HG02642 (cell line): ENCODE measurements around the gene LRRC7.

ENCODE experiments used
- ATAC-seq: cut with Tn5 transposase; IDR thresholded peaks from one replicate; pipeline ENCODE4 v1.9.1; 2021; ENCODE audit warnings: mild to moderate bottlenecking; ENCODE audit not compliant: unreplicated experiment, poor library complexity

LRRC7 gene

DNA sequence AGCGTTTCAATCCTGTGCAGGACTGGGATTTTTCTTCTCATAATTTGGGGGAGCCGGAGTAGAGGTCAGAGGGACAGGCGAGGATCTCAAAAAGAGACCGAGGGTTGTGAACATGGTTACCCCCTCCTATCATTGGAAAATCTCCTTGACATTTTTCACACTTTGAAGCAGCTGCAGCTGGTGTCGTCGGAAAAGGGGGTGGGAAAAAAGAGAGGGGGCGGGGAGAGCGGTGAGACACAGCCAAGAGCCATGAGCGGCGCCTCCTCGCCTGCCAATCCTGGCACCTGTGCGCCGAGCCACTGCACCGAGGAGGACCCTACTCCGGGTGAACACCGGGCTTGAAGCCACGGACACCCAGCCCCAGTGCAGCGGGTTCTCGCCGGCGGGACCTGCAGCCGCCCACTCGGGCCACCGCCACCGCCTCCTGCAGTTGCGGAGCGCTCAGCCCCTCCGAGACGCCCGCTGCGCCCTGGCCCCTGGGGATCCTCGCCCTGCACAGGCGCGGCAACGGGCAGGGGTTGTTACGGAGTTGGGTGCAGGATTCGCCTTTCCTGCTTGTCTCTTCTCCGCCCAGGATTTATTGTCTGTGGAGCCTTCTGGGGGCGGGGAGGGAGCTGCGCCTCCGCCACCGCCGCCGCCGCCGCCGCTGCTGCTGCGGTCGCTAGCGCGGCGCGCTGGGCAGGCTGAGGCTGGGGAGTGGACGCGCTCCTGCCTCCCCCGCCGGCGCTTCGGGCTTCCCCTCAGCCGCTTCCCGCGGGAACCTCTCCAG lies at the start of gene LRRC7:
LRRC7 (plus strand) TSS at position 271 of the 769 bp plus-strand sequence. CDS start 718 bp downstream, outside the sequence.
- ATAC-seq = peak; percentile 32

DNA sequence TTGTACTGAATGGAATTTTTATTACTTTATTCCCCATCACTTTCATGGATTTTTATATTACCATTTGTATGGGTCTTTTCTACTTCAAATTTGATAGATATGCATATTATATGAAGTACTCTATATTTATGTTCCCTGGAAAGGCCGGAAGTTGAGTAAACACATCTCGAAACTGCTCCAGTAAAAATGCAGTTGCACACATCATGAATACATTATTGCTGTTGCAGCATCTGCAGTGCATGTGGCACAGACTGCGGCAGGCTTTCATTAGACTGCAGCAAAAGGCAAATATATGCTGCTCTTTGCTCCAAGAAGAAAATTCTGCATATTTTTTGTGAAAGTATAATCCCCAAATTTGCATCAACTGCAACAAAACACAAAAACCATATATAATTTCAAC lies 48.7 kb upstream of the LRRC7 start:
- no peak for ATAC-seq

DNA sequence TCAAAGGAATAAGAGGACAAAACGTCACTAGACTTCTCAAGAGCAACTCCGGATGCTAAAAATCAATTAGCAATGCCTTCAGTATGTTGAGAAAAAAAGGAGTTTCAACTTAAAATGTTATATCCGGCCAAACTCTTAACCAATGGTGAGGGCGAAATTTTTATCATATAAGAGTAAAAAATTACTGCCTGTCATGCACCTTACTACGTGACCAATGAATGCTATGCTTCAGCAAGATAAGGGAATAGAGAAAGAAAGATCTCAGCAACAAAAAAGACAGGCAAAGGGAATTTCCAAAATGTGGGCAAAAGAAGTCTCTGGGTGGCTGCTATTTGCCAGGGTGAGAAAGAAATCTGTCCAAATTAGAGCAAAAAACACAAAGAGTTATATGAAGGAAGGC lies 47.4 kb upstream of the LRRC7 start:
- ATAC-seq = no peak

DNA sequence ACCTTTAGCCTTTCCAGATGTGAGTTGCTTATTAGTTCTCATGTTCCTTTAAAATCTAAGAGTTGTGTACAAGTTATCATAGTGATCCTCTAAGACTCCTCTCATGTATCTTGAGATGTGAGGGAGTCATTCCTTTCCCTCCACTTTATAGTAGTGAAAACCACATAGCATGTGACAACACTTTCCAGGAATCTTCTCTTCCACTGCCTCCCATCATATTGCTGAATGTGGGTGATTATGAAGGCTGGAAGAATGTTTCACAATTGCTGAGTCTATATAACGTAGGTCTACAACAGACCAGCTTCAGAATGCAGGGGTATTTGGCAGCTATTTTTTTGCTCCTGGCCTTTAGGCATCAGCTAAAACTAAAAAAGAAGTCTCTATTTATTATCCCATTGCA lies 44.7 kb upstream of the LRRC7 start:
- no peak for ATAC-seq

DNA sequence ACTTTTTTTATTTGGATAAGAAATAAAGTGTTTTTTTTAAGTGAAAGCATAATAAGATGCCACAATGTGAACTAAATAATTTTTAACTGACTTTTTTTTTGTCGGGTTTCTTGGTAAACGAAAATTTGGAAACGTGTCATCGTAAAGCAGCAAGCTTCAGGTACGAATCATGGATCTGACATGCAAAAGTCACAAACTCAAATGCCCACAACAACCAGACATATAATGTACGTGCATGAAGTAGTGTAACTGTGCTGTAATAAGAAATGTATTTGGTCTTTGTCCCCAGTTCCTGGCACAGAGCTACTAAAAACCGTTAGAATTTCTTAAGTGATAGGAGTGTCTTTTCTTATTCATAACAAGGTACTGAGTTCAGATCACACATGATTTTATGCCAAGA lies 44.3 kb upstream of the LRRC7 start:
- ATAC-seq = no peak

DNA sequence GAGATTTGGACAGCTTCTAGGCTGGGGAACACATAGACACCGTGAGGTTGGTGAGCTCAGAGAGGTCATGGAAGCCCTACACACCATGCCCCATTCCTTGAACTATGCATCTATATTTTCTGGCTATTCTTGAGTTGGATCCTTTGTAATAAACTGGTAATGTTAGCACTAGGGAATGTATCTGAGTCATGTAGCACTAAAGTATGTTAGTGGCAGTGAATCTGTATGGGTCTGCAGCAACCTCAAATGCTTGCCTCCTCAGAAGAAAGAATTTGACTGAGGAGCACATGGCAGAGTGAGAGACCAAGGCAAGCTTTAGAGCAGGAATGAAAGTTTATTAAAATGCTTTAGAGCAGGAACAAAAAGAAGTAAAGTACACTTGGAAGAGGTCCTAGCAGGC lies 43.7 kb upstream of the LRRC7 start:
- no peak for ATAC-seq

DNA sequence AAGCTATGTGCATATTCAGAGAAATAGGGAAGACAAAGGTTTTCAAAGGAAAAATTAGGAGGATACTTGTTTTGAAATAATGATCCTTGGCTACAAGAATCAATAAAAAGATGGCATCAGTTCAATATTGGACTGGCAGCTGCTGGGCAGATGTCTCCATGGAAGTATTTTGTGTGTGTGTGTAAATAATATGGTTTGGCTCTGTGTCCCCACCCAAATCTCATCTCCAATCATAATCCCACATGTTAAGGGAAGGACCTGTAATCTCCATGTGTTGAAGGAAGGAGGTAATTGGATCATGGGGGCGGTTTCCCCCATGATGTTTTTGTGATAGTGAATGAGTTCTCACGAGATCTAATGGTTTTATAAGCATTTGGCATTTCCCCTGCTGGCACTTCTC lies 40.4 kb upstream of the LRRC7 start:
- ATAC-seq = no peak

DNA sequence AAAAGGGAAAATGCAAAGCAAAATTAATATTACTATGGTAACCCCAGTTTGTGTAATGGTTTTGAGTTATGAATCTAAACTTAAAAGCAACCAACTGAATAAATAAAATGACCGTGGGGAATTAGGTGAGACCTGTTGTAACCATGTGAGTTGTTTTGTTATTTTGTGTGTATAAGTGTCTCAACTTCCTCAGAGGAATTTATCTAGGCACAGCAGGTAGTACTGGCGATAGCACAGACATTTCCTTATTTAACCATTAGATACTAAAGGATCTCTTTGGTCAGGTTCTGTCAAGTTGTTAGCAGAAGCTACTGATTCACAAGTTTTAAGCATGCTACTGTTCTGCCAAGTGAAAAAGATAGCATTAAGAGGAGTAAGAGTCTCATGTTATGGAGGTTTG lies 39.3 kb upstream of the LRRC7 start:
- no peak for ATAC-seq

DNA sequence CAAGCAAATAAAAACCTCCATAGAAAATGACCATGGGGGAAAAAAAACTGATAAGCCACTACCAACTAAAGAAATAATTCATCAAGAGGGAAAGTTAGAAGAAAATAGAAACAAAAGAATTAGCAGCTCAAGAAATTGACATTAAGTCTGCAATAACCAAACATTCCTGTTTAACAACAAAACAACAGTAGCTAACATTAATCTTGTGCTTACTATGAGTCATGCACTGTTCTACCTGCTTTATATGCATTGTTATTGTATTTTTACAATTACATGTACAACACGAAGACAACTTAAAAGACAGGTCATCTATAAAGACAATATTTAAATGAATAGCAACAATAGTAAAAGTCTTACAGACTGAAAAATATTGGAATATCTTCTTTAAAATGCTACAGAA lies 34.4 kb upstream of the LRRC7 start:
- ATAC-seq = no peak

DNA sequence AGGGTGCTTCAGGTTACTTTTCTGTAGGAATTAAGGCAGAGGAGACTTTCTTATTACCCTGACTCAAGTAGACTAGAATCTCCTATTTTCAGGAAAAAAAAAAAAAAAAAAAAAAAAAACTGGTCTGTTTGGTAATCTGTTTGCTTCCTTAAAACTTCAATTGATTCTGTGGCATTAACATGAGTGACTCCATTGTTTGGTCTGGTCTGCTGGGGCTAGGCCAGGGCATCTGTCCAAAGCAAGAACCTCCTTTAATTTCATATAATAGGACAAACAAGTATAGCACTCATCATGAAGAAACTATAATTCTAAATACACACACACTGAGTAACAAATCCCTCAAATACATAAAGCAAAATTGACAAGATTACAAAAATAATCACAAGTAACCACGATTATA lies 32.9 kb upstream of the LRRC7 start:
- ATAC-seq = no peak

DNA sequence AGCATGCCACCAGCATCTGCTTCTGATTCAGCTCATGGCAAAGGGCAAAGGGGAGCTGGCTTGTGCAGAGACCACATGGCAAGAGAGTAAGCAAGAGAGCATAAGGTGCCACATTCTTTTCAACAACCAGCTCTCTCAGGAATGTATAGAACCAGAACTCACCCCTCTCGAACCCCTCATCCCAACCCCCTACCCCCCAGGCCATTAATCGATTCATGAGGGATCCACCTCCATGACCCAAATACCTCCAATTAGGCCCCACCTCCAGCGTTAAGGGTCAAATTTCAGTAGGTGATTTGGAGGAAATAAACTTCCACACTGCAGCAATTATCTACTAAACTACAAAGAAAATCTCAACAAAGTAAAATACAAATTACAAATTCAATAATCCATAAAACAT lies 32.2 kb upstream of the LRRC7 start:
- no peak for ATAC-seq

DNA sequence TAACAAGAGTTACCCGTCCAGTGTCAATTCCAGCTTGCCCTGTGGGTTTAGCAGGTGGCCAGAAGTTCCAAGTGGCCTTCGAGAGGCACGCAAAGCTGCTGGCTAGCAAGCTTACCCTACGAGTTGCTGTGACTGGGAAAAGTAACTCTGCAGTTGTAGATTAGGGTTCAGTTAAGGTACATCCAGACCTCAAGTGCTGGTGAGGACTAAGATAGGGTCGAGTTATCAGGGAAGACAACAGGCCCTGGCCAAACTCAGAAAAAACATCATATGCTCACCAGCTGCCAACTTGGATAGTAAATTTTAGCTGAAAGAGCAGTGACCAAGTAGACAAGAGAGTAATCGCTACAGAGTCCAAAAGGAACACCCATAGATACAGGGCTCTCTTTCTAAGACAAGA lies 27.7 kb upstream of the LRRC7 start:
- no peak for ATAC-seq

DNA sequence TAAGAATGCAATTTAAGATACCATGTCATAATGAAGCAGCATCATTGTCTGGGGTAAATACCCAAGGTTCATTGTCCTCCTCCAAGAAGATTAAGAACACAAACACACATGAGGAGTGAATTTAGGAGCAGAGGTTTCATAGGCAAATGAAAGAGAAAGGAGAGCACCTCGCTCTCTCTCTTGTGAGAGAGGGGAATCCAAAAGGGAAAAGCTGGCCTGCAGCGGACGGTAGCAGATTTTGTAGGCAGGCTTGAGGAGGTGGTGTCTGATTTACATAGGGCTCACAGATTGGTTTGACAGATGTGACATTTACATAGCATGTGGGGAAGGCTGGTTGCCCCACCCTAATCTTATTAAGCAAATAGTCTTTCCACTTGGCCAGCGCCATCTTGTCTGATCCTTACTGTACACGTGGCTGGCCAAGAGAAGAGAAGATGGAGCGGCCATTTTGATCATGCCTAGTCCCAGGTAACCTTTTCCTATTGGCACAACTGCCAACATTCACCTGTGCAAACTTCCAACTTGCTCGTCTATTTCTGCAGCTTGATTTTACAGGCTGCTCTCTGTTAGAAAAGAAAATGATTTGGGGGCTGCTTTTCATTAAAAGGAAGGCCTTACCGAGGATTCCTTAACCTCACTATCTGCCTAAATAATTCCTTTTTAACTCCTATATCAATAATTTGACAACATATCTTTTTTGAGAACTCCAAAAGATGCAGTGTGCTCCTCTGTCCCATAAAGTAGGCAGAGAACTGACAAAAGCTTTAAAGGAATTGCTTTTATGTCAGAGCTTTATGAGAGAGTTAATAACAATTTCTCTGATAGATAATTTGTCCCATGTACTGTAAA lies 16.0 kb upstream of the LRRC7 start:
- ATAC-seq = no peak

DNA sequence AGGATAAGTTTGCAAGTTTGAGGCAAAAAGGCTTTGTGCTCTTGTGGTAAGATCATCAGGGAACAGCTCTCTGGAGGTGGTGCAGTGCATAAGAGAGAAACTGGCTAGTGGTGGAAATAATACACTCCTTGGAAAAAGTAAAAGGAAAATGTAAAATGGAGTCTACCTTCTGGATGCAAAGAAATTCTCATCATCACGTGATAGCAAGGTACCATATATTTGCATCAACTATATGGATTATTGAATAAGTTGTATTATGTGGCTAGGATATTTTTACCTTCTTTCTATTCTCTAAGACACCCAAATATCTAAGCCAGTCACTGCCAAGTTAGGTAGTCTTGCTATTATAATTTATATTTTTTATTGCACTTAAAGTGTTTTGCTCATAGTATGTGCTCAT lies 14.0 kb upstream of the LRRC7 start:
- ATAC-seq = no peak

DNA sequence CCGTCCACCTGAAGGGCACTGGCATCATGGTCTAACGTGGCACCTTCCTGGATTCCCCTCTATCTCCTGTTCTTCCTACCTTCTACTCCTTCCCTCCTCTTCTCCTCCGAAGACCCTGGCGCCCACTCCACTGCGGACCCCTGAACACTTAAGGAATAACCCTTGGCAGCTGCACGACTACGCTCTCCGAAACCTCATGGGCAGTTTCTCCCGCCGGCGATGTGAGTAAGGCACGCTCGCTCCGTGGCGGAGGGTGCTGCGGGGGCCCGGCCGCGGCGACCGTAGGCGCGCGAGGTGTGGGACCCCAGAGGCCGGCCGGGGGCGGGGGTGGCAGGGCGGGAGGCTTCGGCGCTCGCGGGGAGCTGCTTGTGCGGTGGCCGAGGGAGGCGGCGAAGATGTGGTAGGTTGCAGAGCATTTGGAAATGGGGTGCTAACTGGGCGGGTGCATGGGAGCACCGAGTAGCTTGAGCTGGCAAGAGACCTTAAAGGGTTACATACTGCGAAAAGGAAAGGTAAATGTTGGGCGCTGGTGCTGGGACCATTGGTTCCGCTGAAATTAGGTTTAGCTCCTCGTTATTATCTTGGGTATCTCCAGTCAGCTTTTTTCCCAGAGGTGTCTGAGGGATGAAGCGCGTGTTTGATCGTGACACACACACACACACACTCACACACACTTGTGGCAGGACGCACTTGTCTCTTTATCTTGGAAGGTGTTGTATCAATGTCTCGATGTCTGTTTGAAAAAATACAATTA lies 876 bp downstream of the LRRC7 start:
- peak; percentile 10 for ATAC-seq

DNA sequence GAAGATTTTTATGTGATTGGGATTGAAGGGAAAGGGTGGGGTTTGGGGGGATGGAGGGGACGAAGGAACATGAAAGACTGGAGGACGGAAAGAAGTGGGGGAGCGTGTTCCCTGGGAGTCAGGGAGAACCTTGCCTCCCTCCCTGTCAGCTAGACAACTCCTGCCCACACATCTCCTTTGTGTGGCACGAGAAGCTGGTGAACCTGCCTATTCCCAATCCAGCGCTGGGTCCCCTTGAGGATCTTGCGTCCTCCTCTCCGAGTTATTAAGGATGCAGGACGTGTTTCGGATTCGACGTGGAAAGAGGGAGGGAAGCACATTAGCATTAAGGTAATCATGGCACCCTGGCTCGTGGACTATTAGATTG lies 1.4 kb downstream of the LRRC7 start:
- ATAC-seq = no peak

DNA sequence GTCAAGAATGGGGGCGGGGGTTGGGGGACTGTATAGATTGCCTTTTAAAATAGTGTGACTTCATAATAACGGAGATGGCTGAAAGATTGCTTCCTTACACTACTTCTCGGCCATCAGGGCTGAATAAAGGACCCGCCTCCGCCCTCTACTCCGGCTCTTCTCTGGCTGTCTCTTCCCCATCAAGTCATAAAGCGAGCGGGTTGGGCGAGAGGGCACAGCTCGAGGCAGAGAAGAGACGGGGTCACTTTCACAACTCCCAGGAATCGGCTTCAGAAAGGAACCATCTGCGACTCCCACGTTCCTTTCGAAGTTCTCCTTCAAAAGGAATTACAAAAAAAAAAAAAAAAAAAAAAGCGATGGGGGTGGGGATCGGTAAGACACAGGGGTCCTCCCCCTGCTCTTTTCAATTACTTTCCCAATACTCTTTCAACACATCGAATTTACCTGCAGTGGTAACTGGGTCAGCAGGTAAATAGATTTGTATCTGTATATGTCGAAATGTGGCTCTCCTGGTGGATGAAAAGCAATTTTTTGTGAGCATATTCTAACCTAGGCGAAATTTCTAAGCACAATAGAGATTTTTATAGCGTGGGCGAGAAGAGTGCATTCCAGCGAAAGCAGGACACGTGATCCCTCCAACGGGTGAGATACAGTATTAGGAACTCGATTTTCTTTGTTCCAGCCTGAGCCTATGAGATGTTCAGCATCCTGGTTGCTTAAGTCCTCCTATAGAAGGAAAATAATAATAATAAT lies 2.0 kb downstream of the LRRC7 start:
- ATAC-seq = no peak

DNA sequence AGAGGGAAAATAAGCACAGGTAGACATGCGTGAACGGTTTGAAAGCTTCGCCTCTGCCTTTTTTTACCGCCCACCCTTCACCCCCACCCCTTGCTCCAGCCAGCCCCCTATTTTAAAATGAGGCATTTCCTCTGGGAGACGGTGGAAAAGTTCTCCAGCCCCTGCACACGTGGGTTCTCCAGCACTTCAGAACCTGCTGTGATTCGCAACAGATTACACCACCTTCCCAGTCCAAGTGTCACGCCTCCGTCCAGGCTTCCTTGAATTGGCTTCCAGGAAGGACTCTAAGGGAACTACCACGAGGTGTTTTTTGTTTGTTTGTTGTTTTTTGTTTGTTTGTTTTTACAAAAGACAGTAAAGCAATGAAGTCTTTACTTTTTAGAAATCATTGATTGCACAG lies 2.6 kb downstream of the LRRC7 start:
- no peak for ATAC-seq

DNA sequence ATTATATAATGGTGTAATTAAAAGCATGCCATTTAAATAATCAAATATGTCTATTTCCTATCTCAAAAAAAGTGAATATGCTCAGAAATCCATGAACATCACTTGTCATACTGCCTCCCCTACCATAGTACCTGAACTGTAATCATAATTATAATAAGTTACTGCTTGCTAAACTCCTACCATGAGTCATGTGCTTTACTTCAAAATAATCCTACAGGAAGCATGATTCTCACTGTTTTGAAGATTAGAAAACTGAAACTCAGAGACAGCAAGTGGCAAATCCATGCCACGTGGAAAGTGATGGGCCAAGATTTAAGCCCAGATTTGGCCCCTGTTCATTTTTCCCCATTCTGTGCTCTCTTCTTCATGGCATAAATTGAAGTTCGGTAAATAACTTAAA lies 5.2 kb downstream of the LRRC7 start:
- no peak for ATAC-seq

DNA sequence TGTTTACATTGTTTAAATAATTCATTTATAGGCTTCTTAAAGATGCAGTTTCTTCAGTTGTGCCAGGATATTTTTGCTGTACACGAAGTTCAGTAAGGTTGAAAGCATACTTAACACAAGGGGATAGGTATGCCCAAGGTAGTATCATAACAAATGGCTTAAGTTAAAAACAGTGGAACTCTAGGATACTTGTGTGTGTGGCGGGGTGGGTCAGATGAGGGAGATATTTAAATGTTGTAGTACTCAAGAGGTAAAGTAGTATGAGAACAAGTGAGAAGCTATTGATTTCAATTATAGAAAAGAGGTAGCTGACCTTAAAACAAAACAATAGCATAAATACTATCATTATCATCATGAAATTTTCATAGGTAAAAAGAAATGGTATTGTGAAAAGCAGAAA lies 6.2 kb downstream of the LRRC7 start:
- no peak for ATAC-seq
